HUES6 (cell line): ENCODE results near the gene HIC1.

Experiments used
- H3K27ac ChIP-seq: 2 replicates; pipeline ENCODE4 v1.7.0; 2013; ENCODE audit warnings: low read depth, mild to moderate bottlenecking, low read length, inconsistent platforms
- H3K27me3 ChIP-seq: 2 replicates; pipeline ENCODE4 v1.6.1; 2013; ENCODE audit warnings: low read length; ENCODE audit not compliant: control insufficient read depth, insufficient read depth
- H3K36me3 ChIP-seq: 2 replicates; pipeline ENCODE4 v1.6.1; 2013; ENCODE audit warnings: low read length; ENCODE audit not compliant: control insufficient read depth, insufficient read depth
- H3K4me1 ChIP-seq: 2 replicates; pipeline ENCODE4 v1.6.1; 2013; ENCODE audit warnings: low read length; ENCODE audit not compliant: control insufficient read depth, insufficient read depth
- H3K4me3 ChIP-seq: 2 replicates; pipeline ENCODE4 v1.5.1; 2013; ENCODE audit warnings: low read depth, low read length
- H3K9ac ChIP-seq: one replicate; pipeline ENCODE4 v1.6.1; 2013; ENCODE audit warnings: mild to moderate bottlenecking, low read length
- H3K9me3 ChIP-seq: 2 replicates; pipeline ENCODE4 v1.6.1; 2013; ENCODE audit warnings: low read depth, low read length; ENCODE audit not compliant: control insufficient read depth, insufficient read depth

HIC1 gene

DNA sequence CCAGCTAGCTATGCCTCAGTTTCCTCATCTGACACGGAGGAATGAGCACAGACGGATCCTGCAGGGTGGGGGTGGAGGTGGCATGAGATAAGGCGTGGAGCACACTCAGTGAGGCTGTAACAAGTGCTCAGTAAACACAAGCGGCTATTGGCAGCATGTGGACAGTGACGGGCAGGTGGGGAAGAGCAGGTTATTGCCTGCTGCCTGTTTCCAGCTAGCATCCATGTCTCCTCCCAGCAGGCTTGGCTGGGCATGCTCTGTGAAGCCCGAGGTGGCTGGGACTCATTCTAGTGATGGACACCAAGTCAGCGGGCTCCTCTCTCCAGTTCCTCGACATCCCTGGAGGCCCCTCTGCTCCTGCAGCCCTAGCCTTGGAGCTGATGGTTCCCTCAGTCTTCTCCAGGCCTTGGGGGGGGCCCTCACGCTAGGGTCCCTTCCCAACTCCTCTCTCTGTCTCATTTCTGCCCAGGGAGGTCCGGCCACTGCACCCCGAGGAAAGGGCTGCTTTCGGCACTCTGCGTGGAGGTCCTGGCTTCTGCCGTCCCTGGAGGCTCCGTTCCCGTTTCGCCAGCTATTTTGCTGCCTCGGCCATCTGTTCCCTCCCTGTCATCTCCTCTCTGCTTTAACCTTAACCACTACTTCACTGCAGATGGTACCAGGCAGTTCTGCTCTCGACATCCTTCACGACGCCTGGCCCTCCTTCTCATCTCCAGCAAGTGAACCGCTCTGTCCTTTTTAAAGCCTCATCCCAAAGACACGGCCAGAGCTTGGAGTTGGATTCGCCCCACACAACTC, 36.0 kb upstream of the HIC1 start:
- H3K4me1 ChIP-seq: peaks cover 6% of the 10 kb centered on the region; the same call in 1 of the 2 replicates
- H3K9ac ChIP-seq: no peak overlapping the region
- peaks cover 76% of the 10 kb centered on the region for H3K27me3 ChIP-seq
- H3K36me3 ChIP-seq: no peaks in the 10 kb centered on the region
- H3K9me3 ChIP-seq: no peaks in the 10 kb centered on the region
- no peak overlapping the region for H3K4me3 ChIP-seq
- H3K27ac ChIP-seq: no peak overlapping the region

DNA sequence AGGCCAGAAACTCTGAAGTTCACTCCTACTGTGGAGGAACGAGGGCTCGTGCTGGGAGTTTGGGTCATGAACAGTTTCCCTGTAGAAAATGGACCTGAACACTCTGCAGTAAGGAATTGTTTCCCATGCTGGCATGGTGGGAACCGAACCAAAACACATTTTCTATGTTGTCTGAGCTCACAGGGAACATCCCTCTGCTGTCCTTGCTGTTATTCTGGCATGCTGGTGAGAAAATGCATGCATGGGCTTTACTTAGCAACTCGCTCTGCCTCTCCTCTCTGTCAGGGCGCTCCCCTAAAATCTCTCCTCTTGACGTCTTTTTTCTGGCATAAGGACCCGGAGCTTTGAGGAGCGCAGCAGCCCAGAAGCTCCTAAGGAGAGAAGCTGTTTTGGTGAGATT, 35.2 kb upstream of the HIC1 start:
- H3K36me3 ChIP-seq: no peaks in the 10 kb centered on the region
- no peak overlapping the region for H3K4me3 ChIP-seq
- H3K9me3 ChIP-seq: no peaks in the 10 kb centered on the region
- no peak overlapping the region for H3K9ac ChIP-seq
- H3K27me3 ChIP-seq: peaks cover 82% of the 10 kb centered on the region
- H3K27ac ChIP-seq: no peak overlapping the region
- H3K4me1 ChIP-seq: peaks cover 8% of the 10 kb centered on the region; the same call in 1 of the 2 replicates

DNA sequence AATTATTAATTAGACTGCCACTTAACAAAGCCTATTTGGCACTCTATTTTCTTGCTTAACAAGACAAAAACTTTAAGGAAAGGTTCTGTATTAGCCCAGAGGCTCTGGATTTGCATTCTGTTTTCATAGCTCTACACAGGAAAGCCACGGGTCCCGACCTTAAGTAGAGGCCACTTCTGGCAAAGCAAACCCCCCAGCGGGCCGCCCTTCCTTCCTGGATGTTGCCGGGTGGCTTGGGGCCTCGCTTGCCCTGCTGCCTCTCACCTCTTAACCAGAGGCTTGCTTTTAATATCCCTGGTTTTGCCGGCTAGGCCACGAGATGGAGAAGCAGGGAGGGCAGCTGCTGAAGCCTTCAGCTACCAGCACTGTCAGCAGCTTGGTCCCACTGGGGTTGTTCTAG, 34.2 kb upstream of the HIC1 start:
- no peak overlapping the region for H3K4me3 ChIP-seq

DNA sequence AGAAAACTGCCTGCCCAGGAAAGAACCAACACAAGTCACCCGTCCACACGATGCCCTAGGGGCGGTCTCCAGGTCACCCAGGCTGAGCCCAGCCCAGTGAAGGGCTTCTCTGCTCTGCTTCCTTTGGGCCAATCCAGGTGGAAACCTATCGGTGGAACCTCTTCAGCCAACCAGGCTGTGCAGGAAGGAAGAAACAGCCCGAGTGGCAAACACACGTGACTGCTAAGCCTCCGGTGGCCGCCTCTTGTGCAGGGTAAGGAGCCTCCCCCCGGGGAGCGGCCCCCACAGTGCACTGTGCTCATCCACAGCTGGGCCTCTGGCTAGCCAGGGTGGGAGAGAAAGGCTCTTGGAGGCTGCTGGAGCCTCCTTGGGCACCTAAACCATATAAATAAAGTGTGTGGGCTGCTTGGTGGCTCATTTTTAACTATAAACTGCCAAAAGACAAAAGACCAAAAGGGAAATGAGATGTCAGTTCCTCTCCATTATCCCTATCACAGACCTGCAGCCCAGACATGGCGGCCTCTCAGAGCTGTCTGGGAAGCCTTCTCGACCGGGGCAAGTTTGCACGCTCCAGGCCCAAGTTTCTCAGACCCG, 32.2 kb upstream of the HIC1 start:
- Histone ChIP-seq H3K9me3 (no peaks in the 10 kb centered on the region), H3K4me3 (no peak overlapping the region), H3K9ac (no peak overlapping the region), H3K27ac (no peak overlapping the region), H3K36me3 (no peaks in the 10 kb centered on the region), H3K4me1 (peaks cover 8% of the 10 kb centered on the region; the same call in 1 of the 2 replicates), H3K27me3 (peaks cover 98% of the 10 kb centered on the region)

More for the DNA sequence above, 34.2 kb upstream of the HIC1 start:
- peaks cover 88% of the 10 kb centered on the region for H3K27me3 ChIP-seq
- H3K9me3 ChIP-seq: no peaks in the 10 kb centered on the region
- no peak overlapping the region for H3K9ac ChIP-seq
- H3K36me3 ChIP-seq: no peaks in the 10 kb centered on the region
- H3K4me1 ChIP-seq: peaks cover 8% of the 10 kb centered on the region; the same call in 1 of the 2 replicates
- H3K27ac ChIP-seq: no peak overlapping the region

DNA sequence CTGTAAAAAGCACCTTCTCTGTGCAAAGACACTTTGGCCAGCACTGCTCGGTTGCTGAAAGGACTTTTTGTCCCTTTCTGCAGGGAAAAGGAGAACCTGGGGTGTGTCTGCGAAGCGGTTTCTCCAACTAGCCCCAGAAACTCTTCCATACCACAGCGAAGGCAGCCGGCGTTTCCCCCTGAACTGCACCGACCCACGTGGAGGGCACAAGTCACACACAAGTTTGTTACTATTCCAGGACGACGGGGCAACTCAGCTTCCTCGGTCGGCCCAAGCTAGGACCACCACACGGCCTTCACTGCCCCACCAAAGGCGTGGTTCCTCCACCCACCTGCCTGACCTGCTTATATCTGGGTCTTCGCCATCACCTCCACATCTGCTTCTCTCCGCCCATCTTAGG, 31.6 kb upstream of the HIC1 start:
- Histone ChIP-seq H3K36me3 (no peaks in the 10 kb centered on the region), H3K27ac (no peak overlapping the region), H3K4me1 (peaks cover 8% of the 10 kb centered on the region; the same call in 1 of the 2 replicates), H3K4me3 (no peak overlapping the region), H3K9ac (no peak overlapping the region), H3K27me3 (peaks cover 98% of the 10 kb centered on the region), H3K9me3 (no peaks in the 10 kb centered on the region)

DNA sequence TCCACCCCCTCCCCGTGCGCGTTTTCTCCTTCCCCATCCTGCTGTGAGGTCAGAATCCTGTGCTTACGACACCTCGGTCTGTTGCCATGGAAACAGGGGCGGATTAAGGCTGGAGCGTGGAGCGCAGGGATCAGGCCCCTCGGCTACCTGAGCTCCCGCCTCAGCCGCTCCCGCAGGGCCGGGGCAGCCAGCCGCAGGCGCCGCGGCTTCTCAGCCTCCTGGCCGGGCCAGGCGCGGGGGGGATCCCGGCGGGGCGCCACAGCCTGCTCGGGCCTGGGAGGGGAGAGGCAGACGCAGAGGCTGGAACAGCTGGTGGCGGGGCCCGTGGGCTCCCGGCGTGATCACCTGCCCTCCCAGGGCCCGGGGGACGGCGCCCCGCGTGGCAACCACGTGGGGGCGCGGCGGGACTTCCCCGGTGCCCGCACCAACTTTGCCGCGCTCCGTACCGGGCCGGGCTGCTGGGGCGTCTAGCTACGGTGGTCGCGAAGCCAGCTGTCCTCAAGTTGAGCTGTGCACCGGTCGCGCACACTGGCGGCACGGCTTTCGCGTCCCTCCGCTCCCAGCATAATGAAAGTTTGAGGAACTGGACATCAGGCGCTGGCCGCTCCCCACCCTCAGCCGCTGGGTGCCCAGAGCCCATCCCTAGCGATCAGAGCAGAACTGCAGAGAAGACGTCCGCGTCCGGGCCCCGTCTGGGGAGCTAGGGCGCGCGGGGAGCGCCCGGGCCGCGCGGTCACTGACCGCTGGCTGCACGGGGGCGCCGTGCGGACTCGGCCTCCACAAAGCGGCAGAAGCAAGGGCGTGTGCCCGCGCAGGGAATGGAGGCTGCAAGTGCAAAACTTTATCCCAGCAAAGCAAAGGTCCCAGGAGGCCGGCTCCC, 31.0 kb upstream of the HIC1 start:
- Histone ChIP-seq H3K4me1 (peaks cover 8% of the 10 kb centered on the region; the same call in 1 of the 2 replicates), H3K4me3 (peak overlapping the region; percentile 58), H3K9me3 (no peaks in the 10 kb centered on the region), H3K27ac (no peak overlapping the region), H3K36me3 (no peaks in the 10 kb centered on the region), H3K27me3 (peaks cover 98% of the 10 kb centered on the region), H3K9ac (no peak overlapping the region)

DNA sequence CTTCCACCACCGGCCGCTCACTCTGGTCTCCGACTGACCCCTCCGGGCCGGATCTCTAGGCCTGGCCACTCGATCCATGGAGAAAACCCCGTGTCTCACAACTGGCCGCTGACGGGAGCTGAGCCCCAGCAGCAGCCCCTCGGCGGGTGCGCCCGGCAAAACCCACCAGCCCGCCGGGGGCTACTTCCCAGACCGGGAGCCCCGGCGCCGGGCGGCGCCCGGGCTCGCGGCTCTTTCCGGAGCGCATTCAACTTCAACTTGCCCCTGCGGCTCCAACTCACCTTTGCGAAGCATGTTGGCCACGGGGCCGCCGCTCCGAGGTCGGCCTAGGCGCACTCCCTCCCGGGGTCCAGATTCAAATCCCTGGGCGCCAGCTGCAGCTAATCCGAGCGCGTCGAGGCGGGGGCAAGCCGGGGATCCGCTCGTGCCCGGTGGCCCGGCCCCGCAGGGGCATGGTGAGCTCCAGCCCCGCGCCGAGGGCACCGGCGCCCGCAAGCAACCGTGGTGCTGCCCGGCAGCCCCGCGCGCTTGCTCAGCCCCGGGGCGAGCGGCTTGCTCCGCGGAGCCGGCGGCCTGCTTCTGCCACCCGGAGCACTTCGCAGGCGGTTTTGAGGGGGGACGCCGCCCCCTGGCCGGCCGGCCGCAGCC, 30.2 kb upstream of the HIC1 start:
- Histone ChIP-seq H3K4me1 (peaks cover 8% of the 10 kb centered on the region; the same call in 1 of the 2 replicates), H3K27me3 (peaks cover 98% of the 10 kb centered on the region), H3K4me3 (peak overlapping the region; percentile 58), H3K9ac (no peak overlapping the region), H3K36me3 (no peaks in the 10 kb centered on the region), H3K9me3 (no peaks in the 10 kb centered on the region), H3K27ac (no peak overlapping the region)

DNA sequence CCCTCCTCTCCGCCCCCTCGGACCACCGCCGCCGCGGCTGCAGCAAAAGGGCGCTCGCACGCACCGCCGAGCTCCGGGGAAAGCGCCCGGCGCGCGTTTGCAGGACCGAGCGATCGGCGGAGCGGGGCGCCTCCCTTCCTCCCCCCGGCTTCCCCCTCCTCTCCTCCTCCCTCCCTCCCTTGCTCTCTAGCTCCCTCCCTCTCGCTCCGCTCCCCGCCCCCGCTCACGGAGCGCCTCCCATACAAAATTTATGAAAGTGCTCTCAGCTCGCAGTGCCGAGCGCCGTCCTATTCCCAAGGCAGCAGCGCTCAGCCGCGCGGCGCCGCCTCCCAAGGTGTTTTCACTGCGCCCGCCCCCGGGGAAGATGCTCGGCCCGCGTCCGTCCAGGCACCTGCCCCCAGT, 29.7 kb upstream of the HIC1 start, which contains the start of gene RTN4RL1:
Gene RTN4RL1, minus strand, starts transcription at position 115 of the 402 bp plus-strand sequence. CDS start 469 bp downstream, outside the sequence.
- peaks cover 94% of the 10 kb centered on the region for H3K27me3 ChIP-seq
- no peaks in the 10 kb centered on the region for H3K36me3 ChIP-seq
- H3K27ac ChIP-seq: no peak within 1 kb of the TSS
- no peaks in the 10 kb centered on the region for H3K9me3 ChIP-seq
- peak within 1 kb of the TSS; percentile 58 for H3K4me3 ChIP-seq
- H3K9ac ChIP-seq: no peak within 1 kb of the TSS
- peaks cover 8% of the 10 kb centered on the region; the same call in 1 of the 2 replicates for H3K4me1 ChIP-seq

DNA sequence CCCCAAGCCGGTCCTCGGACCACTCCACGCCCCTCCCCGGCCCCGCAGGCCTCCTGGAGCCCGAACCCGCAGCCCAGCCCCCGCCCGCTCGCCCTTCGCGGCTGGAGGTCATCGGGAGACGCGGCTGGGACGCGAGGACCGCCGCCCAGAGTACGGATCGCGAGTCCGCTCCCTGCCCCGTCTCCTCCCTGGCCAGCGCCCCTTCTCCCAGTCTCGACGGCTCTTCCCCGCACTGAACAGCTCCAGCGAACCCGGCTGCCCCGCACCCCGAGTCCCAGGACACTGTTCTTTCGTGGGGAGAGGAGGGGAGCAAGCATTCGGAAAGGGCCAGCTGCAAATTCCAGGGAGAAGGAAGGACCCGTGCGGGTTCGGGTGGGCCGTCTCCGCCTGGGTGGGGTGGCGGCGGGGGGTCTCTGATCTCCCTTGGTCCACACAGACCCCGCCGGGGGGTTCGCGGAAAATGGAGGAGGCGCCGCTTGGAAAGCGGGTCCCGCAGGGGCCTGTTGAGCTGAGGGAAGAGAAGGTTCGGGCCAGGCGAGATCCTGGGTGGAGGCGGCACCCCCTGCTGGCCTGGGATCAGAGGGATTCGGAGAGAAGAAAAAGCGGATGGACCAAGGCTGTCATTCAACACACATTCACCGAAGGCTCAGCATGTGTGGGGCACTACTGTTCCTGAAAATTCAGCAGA, 29.1 kb upstream of the HIC1 start:
- Histone ChIP-seq H3K27ac (no peak overlapping the region), H3K4me3 (peak overlapping the region; percentile 58), H3K4me1 (peaks cover 9% of the 10 kb centered on the region; the same call in 1 of the 2 replicates), H3K9me3 (no peaks in the 10 kb centered on the region), H3K27me3 (peaks cover 88% of the 10 kb centered on the region), H3K9ac (no peak overlapping the region), H3K36me3 (no peaks in the 10 kb centered on the region)
